Fibroblast of gingiva (primary cell): ENCODE results near the gene SHC3.
A peak's percentile ranks its signal among the peaks of the same experiment; 100 is the strongest.

Experiments used
- DNase-seq: peaks from one replicate; pipeline ENCODE4 v3.0.0-alpha.2; 2011; ENCODE audit warnings: low read depth

Gene SHC3

DNA sequence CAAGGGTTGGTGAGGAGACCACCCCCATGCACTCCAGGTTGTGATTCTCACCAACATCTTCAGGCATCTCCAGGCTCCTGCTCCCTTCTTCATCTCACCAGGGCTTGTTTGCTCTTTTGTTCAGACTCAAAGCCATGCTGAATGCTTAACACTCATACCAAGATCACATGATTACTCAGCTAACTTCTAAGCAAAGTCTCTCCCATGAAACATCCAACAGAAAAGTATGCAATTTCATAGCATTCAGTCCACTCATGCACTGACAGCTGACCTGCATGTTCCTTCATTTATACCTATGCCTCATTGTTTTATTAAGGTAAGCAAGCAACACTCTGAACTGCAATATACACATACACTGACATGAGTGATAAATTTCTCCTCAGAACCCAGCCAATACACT is 69.0 kb downstream of the SHC3 start:
- DNase-seq, result no peak

DNA sequence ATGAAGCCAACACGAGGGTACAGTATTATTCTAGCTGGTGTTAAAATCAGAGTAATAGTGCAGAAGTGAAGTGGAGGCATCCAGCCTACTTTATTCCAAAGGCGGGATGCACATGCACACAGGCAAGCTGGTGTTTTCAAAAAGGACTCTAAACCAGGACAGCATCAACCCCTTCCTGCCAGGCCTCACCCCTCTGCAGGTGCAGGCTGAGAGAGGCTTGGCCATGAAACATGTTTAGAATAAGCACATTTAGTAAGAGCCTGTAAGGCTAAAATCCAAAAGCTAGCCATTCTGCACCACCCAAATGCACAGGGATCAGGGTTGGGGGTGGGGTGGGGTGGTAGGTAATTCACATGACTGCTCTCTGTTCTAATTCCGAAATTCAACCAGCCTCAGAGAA is 71.2 kb downstream of the SHC3 start:
- DNase-seq, result no peak

DNA sequence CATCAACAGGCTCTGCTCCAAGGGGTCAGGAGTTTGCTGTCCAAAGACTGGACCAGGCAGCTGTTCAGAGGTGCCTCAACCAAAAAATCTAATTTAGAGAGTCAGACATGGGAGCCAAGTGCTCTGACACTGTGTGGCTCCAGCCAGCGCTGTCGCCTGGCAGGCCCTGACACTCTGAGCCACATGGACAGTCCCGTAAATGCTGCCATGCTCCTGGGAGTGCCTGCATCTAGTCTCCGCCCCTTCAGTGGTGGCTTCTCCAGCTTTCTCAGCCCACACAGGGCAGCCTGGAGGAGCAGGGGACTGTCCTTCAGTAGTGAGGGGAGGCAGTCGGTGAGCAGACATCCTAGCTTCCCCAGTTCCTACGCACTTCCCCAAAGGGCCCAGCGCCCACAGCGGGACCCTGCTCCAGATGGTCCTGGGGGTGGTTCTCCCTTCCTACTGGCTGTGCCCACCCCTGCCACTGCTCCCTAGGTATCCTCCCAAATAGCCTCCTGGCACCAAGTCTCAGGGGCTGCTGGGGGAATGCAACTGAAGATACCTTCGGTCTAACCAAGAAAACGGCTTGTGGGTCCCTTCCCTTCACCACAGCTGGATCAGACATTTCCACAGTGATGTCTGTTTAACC is 72.3 kb downstream of the SHC3 start:
- DNase-seq, result no peak

DNA sequence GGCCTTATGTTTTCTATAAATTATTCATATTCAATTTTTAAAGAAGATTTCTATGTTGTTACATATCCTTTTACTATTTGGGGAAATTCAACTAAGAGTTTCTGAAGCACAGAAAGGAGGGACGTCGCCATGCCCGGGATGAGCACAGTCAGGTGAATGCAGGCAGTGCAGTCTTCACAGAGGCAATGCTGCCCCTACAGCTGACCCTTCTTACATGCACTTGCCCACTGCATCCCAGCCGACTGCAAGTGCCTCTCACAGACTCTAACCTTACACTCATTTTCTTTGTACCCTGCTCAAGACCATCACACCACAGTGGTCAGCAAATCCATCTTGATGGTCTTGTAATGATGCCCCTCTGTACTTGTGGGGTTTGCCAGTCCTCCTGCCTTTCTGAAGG is 73.8 kb downstream of the SHC3 start:
- no peak for DNase-seq

DNA sequence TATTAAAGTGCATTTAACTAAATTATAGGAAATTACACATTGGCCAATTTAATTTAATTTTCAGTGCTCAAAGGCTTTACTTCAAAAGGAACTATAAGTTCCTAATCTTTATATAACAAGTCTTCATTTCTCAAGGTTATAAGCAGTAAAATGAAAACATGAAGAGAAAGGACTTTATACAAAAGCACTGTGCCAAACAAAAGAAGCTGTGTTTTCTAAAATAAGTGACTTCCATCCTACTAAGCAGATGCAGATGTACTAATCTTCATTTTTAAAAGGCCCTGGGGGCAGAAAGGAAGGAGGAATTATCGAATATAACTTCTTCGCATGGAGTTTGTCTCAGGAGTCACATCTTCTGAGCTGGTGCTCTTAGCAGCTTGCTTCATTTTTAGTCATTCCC is 81.4 kb downstream of the SHC3 start:
- no peak for DNase-seq

DNA sequence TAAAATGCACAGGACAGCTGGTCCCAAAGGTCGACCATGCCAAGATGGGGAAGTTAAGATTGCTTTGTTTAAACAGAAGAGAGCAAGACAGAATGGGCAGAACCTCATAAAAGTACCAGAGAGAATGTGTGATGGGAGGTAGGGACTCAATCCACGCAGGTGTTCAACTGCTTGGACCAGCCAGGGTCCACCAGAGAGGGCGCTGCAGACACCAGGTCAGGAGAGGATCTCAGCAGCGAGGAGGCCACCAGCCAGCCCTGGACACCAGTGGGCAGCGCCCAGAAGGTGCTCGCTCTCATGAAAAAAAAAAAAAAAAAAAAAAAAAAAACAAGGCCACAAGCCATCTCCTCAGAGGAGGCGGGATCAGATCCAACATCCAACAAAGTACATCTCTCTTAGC is 81.8 kb downstream of the SHC3 start:
- no peak for DNase-seq

DNA sequence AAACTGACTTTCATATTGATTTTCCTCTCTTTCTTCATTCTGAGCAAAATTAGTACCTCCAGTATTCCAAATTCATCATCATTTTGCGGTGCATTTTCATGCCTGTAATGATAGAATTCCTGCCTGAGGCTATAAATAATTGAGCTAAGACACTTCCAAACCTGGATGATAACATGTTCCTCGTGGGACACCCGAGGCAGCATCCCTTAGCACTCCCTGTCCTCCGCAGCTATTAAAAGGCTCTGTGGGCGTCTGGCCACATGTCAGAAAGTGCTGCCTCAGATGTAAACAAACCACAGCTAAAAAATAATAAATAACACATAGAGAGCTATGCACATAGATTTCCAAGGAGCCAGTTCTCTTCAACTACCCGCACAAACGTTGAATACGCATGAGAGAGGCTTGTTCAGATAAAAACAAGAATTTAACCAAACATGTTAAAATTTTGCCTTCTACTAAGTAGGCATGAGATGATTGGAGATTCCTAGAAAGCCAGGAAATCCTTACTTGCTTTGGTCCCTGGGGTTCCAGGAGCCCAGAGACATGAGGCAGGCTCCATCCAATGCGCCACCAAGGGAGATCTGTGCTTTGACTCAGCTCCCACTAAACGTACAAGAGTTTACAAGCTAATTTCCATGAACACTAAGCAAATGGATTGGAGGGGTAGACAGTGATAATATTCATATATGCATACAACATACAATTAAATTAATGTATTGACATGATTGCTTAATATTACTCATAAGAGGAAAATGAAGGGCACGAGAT is 82.7 kb downstream of the SHC3 start:
- DNase-seq, result peak; percentile 33

DNA sequence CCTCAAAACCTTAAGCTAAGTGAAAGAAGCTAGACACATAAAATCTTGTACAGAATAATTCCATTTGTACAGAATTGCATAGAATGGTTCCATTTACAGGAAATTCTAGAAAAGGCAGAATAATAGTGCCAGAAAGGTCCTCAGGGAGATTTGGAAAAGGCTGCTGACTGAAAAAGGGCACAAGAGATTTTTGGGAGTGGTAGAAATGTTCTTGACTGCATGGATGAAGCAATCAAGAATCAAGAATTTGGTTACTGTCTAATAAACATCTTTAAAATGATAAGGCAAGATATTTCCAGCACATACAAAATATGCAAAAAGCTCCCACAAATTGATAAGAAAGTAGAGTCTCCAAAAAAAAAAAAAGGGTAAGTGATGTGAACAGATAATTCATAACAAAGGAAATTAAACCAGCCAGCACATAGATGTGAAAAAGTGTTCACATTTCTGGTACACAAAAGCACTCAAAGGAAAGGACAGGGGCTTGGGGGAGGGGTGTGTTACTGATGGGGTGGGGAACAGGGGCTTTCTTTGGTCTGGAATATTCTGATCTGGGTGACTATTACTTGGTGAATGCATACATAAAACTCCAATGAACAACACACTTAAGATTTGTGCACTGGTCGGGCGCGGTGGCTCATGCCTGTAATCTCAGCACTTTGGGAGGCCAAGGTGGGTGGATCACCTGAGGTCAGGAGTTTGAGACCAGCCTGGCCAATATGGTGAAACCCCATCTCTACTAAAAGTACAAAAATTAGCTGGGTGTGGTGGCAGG is 85.2 kb downstream of the SHC3 start:
- DNase-seq, result peak; percentile 39

DNA sequence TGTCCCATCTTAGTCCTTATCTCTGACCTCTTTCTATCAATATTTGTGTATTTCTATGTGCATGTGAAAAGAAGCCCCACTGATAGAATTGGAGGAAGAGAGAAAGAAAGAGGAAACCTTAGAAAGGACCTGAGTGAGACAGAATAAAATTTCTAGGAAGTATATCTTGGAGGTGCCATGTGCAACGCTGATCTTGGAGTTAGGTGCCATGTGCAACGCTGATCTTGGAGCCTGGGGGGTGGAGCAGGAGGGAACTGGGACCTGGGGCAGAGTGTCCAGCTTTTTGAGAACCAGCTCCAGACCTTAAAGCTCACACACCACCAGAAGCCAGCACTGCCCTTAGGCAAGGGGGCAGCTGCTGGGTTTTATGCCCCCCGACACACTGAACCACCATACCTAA is 89.4 kb downstream of the SHC3 start:
- DNase-seq, result no peak

DNA sequence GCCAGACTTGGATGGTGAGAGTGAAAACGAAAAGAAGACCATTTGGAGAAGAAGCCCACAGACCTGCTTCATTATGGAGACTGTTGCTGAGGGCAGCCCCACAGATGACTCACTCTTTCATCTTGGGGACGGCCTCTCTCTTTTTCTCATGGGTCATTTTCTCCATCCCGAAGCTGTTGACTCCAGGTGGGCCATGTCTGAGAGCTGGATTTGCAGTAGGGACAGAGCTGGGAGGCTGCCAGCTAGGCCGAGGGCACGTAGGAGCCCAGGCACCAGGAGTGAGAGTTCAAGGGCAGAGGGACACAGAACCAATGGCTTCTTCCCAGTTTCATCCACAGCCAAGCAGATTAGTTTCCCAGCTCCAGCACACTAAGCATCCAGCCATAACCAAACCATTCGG is 95.0 kb downstream of the SHC3 start:
- DNase-seq, result no peak

DNA sequence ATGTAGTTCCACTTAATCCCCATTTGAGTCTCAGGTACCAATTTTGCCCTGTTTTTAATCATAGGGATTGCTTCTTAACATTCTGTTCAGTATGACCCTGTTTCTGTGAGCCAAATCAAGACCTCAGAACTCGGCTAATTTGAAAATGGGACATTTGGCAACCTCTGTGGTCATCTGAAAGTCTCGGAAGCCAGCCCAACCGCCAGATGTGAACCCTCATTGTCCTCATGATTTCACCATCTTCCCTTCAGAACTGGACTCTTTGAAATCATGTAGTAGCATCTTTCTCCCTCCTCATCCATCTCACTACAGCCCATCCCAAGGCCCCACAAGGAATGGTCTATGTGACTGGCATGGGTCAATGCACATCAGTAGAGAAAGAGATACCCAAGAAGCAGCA is 98.4 kb downstream of the SHC3 start:
- peak; percentile 93 for DNase-seq

DNA sequence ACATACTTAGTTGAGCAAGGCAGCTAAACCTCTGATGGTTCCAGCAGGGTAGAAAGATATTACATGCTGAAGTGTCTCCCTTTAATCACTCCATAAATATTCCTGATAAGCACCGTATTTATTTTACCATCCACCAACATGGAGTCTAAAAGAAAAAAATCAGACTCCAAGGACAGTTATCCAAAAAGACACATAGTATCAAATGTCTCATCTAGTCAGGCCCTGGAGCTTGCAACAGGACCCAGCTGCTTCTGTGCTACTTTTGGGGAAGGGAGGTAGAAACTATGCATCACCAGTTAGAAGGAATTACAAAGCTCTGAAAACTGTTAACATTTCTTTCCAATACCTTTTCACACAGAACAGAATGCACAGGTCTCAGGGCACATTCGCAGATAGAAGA is 99.2 kb downstream of the SHC3 start:
- peak; percentile 78 for DNase-seq

DNA sequence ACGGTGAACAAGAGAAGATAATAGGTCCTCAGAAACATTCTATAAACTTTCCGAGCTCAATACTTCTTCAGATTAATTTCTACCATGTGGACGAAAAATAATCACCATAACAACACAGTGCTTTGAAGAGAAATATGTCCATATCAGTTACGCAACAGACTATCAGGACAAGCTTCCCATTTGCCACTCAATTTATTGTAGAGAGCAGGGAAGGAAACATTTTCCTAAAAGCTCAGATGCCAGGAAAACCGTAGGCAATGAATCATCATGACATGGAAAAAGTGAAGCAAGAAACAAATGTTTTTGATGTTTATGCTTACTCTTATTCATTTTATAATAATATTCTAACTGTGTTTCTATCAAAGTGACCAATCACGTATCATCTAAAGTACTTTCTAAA is 99.8 kb downstream of the SHC3 start:
- peak; percentile 95 for DNase-seq

DNA sequence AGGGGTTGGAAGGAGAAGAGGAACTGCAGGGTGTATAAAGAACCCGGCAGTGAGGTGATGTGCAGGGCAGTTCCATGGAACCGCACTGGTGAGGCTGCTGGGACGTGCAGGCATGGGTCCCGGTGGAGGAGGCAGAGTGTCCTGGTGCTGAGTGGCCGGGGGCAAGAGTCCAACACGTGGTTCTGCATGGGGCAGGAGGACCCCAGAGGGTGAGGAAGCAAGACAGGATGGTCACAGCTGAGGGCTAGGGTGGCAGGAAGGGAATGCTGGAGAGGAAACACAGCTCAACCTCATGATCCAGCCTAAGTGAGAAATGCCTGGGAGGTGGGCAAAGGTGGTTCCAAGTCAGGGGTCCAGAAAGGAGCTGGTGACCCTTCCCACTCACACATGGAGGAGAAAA is 100.2 kb downstream of the SHC3 start:
- no peak for DNase-seq

DNA sequence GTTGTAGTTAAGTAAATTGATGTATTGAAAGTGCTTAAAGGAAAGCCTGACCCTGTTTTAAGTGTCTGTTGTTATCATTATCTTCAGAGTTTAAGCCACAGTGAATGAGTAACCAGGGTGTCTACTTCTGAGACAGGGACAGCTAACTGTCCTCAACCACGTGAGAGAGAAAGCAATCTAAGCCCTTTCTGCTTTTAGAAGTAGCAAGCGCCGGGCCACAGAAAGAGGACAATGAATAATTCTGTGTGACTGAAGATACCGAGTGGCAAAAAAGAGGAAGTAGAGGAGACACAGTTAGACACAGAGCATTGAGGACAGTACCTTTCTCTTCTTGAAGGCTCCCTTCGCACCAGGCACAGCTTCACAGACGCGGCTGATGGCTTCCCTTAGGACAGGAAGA is 101.1 kb downstream of the SHC3 start:
- no peak for DNase-seq

DNA sequence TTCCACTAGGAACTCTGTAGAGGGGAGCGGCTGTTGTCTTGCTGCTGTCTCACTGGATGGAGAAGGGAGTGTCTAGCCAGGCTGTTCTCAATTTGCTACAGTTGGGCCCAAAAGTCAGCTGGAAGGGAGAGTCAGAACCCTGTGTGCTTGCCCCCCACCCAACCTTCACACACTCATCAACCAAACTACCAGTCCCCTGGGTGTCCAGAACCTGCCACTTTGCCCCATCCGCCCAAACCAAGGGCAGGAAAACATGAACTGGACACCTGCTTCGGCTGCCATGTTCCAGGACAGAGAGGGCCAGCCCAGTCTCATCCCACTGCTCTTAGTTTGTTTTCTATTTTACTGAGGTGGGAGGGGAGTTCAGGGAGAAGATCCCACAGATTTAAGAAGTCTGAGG is 105.2 kb downstream of the SHC3 start:
- no peak for DNase-seq

DNA sequence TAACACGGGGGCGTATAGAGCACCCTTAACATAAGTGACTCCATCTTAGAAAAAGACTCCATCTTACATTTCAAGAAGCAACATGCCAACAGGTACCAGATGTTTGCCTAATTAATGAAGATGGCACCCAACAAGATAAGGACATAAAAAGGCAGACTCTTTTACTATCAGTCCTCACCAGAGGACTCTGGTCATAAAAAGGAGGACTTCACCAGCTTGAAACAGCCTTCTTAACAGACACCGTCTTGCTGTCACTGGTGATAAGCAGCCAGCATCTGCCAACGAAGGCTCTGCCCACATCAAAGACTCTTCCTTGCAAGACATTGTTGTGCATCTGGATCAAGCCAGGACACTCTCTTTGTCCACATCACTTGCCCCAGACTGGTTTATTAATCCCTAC is 107.0 kb downstream of the SHC3 start:
- no peak for DNase-seq

DNA sequence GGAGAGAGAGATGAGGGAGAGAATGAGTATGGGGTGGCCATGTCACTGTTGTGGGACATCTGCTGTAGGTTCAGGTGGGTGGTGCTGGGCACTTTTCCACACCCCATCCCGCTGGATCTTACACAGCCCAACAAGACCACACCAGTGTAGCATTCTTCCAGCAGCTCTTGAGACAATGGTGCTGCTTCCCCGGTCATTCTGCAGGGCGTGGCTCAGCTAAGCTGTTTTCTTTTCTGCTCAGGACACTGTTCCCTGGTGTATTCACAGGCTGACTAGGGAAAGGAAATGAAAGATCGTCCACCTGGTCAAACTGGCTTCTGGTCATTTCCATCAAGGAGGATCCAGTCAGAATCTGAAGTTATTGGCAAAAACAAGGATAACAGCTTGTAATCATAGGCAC is 111.8 kb downstream of the SHC3 start:
- DNase-seq, result no peak

DNA sequence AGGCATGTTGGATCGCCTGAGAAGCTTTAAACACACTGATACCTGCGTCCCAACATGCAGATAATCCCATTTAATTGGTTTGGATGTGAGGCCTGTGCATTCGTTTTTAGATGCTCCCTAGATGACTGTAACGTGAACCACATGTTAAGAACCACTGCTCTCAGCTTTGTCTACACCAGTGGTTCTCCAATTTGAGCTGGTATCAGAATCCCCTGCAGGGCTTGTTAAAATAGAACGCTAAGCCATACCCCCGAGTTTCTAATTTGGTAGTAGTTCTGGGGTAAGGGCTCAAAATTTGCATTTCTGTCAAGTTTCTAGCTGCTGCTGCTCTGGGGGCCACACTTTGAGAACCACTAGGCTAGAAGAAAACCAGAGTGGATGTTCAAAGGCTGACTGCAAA is 112.7 kb downstream of the SHC3 start:
- no peak for DNase-seq

DNA sequence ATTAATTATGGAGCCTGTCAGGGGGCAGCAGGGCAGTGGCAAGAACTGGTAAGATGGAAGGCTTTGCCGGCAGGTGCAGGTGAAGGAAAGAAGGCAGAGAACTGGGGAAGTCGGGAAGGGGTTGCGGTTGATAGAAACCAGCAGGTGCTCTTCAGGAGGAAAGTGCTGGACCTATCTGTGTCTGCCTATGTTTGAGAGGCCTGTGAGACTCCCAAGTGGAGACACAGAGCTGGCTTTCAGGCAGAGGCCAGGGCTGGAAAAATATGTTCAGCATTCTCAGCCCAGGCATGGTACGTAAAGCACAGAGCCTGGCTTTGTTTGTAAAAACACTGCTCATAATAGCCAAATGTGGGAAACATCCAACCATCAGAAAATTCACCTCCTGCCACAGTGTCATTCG is 117.8 kb downstream of the SHC3 start:
- no peak for DNase-seq

DNA sequence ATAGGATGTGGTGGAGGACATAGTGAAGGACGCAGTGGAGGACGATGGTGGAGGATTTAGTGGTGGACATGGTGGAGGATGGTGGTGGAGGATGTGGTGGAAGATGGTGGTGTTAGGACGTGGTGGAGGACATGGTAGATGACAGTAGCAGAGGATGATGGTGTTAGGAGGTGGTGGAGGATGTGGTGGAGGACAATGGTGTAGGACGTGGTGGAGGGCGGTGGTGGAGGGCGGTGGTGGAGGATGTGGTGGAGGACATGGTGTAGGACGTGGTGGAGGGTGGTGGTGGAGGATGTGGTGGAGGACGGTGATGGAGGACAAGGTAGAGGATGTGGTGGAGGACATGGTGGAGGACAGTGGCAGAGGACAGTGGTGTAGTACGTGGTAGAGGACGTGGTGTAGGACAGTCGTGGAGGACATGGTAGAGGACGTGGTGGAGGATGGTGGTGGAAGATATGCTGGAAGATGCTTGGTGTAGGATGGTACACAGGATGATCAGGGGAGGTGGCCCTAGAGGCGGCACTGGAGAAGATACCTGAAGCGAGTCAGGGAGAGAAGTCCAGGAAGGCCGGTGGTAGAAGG is 118.6 kb downstream of the SHC3 start:
- DNase-seq, result no peak

DNA sequence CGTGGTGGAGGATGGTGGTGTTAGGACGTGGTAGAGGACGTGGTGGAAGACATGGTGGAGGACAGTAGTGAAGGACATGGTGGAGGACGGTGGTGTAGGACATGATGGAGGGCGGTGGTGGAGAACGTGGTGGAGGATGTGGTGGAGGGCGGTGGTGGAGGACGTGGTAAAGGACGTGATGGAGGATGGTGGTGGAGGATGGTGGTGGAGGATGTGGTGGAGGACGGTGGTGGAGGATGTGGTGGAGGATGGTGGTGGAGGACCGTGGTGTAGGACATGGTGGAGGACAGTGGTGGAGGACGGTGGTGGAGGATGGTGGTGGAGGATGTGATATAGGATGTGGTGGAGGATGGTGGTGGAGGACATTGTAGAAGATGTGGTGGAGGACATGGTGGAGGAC is 119.7 kb downstream of the SHC3 start:
- DNase-seq, result no peak
